HG03432 (cell line): Measurements from ENCODE around the gene SARNP.
A peak's percentile ranks its signal among the peaks of the same experiment; 100 is the strongest.

Experiments
- ATAC-seq: cut with Tn5 transposase; IDR thresholded peaks from one replicate; pipeline ENCODE4 v1.9.1; 2021; ENCODE audit warnings: mild to moderate bottlenecking, moderate library complexity; ENCODE audit not compliant: unreplicated experiment

SARNP gene

DNA sequence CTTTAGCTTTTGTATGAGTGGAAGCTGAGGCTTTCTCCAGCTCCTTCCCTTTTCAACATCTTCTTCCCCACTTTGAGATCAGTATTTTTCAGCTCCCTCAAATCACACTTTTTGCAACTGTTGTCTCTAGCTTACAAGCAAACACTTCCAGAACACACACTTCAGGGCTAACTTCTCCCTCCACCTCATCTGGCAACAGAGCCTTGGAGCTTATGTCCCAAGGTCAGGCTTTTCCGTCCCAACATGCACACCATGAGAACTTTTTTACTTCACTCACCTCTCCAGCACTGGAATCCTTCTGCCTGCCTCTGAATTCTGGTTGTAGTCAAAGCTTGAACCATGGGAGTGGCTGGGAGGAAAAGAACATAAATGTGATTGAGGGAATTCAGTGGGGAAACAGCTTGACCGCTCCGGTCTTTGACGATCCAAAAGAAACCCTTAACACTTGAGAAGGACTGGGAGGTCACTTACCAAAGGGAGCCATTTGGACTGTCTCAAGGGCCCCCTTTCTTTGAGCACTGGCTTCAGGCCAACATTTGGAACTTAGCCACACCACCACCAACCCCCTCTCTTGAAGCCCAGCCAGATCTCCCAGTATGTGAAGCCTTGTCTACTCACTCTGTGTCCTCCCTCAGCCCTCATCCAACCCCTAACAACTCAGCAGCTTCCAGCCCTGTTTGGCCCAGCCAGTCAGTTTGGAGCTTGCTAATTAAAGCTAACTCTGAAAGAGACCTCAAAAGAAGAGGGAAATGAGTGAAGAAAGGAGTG, 105.6 kb downstream of the SARNP start:
- ATAC-seq = no peak

GRCh38 chr12:55708695-55709233, 108.8 kb downstream of the SARNP start:
- ATAC-seq = no peak

GRCh38 chr12:55707841-55708694, 109.5 kb downstream of the SARNP start, which contains the start of gene ITGA7:
TSS of gene ITGA7 (minus strand) at chr12:55707904. CDS start at chr12:55707682, 222 bp downstream.
- peak; percentile 77 for ATAC-seq
